ENCODE data around the gene CETP. TPM values are rescaled to one million over a fixed set of nuclear protein-coding genes. Genes with fewer than 3 reads are reported as not detected.
"Not testable (repeated sequence)": the region's sequence is repeated elsewhere in the genome, so short reads cannot be mapped to it uniquely, and the experiment has no call there.

CETP gene
- total RNA-seq, 4 donors from 2014 or later: 0.58 to 2.8 TPM; not detected in 2

DNA sequence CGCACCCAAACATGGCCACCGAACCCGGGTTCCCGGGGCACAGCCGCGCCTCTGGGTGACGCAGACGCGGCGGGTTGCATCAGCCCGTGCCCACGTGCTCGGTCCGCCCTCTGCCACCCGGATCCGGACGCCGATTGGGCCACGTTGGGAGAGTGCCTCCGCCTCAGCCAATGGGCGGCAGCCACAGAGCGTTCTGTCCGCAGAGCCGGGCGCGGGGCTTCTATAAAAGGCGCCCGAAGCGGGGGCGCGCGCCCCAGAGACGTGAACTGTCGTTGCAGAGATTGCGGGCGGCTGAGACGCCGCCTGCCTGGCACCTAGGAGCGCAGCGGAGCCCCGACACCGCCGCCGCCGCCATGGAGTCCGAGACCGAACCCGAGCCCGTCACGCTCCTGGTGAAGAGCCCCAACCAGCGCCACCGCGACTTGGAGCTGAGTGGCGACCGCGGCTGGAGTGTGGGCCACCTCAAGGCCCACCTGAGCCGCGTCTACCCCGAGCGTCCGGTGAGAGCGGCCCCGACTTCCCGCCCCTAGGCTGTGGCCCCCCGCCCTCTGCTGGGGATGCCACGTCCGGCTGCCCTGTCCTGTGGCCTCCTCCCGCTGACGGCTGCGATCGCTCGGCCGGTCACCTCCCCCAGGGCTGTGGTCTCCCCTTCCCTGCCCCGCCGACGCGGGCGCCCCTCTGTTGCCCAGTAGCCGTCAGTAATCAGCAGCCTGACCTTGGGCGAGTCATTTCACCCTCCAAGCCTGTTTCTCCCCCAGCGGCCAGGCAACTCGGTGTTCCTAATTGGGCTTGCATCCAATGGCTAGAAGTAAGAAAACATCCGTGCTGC, 29.6 kb upstream of the CETP start, which contains the start of gene HERPUD1:
Gene HERPUD1 (plus strand): TSS at position 251 of the 829 bp plus-strand sequence. CDS start 103 bp downstream, at position 354.
- intact Hi-C loops (cut with DNase I; ENCODE audit: low total_unique reads): no loop called here
- no peaks in the 10 kb centered on the region for H3K4me1 ChIP-seq
- no peaks in the 10 kb centered on the region for H3K36me3 ChIP-seq
- peak; percentile 97 to 99 for DNase-seq
- H3K27me3 ChIP-seq: no peaks in the 10 kb centered on the region
- H3K27ac ChIP-seq: peak within 1 kb of the TSS; percentile 97 to 98
- H3K9me3 ChIP-seq: no peaks in the 10 kb centered on the region
- peak; percentile 95 to 98 for TF ChIP-seq POLR2A (IDR thresholded peaks at IDR 0.05)
- TF ChIP-seq, protein P1, sequence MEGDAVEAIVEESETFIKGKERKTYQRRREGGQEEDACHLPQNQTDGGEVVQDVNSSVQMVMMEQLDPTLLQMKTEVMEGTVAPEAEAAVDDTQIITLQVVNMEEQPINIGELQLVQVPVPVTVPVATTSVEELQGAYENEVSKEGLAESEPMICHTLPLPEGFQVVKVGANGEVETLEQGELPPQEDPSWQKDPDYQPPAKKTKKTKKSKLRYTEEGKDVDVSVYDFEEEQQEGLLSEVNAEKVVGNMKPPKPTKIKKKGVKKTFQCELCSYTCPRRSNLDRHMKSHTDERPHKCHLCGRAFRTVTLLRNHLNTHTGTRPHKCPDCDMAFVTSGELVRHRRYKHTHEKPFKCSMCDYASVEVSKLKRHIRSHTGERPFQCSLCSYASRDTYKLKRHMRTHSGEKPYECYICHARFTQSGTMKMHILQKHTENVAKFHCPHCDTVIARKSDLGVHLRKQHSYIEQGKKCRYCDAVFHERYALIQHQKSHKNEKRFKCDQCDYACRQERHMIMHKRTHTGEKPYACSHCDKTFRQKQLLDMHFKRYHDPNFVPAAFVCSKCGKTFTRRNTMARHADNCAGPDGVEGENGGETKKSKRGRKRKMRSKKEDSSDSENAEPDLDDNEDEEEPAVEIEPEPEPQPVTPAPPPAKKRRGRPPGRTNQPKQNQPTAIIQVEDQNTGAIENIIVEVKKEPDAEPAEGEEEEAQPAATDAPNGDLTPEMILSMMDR (IDR thresholded peaks at IDR 0.05): peak in 1 of 4 experiments; percentile 21
- peak within 1 kb of the TSS; percentile 95 to 97 for H3K4me3 ChIP-seq

DNA sequence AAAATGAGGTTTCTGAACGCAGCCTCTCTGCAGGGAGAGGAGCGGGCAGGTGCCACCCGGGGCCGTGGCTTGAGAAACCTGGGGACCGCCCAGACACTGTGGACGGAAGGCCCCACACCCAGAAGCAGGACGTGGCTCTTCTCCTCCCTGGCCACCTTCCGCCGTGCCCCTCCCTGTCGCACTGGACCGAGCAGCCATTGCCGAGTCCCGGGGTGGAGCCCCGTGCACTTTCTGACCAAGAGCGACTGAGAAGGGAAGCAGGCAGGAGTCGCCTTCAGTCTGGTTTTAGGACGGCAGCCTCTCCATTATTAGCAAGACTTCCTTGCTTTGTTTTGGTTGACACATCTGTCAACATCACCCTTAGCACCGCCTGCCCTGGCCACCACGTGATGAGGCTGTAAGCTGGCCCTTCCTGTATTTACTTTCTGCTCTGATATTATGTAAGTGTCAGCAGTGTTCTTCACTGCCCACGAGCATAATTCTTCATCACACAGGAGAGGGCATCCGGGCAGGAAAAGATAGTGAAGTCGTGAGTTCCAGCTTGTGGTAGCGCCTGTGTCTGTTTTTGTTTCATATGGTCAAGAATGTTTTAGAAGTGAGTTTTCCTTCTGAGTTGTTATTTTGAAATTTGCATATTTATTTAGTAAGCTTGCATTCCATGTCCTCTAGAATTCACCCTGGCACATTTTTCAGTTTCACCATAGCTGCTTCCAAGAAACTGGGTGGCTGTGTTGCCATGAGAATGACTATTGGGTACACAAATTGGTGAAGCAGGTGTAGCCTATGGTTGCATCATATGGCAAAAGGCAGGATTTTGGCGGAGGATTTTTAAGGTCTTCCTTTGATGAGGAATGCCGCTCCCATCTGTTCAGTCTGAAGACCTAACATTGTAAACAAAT, 28.8 kb upstream of the CETP start:
- Histone ChIP-seq H3K27me3 (no peaks in the 10 kb centered on the region), H3K27ac (peak overlapping the region; percentile 97 to 98), H3K4me1 (no peaks in the 10 kb centered on the region), H3K36me3 (no peaks in the 10 kb centered on the region), H3K9me3 (no peaks in the 10 kb centered on the region), H3K4me3 (peak overlapping the region; percentile 95 to 97)
- intact Hi-C loops (cut with DNase I; ENCODE audit: low total_unique reads): no loop called here
- peak; percentile 64 to 78 for DNase-seq
- peak; percentile 34 to 66 for TF ChIP-seq POLR2A (IDR thresholded peaks at IDR 0.05)
- TF ChIP-seq, protein P1 (IDR thresholded peaks at IDR 0.05): no peak

DNA sequence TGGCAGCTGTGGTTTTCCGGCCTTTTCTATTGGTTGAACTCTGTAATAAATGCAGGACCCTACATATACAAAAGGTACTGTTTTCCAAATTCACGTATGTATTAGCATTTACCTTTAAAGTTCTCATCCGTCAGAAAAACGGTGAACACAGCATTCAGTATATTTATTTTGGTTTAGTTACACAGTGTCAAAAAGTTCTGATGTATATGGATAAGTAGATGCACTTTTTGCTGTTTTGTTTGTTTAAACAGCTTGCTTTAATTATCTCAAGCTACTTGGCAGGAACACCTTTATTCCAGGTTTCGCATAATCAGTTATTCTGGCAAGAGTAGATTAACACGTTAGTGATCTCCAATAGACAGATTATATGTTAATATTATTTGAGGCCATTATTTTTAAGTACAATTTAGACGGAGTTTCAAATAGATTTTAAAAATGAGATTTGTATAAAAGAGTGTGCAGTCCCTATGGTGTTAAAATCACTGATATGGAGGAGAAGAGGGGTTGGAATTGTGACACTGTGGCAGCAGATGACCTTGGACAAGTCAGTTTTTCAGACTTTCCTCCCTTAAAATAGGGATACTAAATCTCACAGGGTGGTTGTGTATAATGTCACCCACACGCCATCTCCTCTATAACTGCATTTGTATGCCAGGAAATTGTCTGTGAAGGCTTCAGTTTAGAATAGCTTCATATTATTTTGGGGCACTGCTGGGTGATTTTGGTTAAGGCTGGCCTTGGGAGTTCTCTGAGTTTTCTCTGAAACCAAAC, 27.7 kb upstream of the CETP start:
- H3K27ac ChIP-seq: peak overlapping the region; percentile 97 to 98
- H3K4me1 ChIP-seq: no peaks in the 10 kb centered on the region
- intact Hi-C loops (cut with DNase I; ENCODE audit: low total_unique reads): no loop called here

DNA sequence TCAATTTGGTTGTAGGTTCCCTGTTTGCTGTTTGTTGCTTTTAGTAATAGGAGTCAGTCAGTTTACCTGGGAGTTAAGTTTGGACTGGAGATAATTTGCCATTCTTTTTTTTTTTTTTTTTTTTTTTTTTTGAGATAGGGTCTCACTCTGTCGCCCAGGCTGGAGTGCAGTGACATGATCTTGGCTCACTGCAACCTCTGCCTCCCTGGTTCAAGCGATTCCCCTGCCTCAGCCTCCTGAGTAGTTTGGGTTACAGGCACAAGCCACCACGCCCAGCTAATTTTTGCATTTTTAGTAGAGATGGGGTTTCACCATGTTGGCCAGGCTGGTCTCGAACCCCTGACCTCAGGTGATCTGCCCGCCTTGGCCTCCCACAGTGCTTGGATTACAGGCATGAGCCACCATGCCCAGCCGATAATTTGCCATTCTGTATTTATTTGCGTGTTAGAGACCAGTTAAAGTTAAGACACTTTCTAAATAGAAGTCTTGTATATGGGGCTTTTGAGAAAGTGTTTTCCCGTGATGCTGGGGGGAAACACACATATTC, 27.1 kb upstream of the CETP start:
- H3K36me3 ChIP-seq; H3K9me3 ChIP-seq; intact Hi-C loops (cut with DNase I; ENCODE audit: low total_unique reads); H3K4me1 ChIP-seq; H3K27me3 ChIP-seq; DNase-seq: not testable (repeated sequence)
- peak overlapping the region in 1 of 2 donors; percentile 97 for H3K27ac ChIP-seq
- peak overlapping the region; percentile 95 to 97 for H3K4me3 ChIP-seq

More for the DNA sequence above, 27.7 kb upstream of the CETP start:
- no peak for DNase-seq
- Histone ChIP-seq H3K36me3 (no peaks in the 10 kb centered on the region), H3K27me3 (no peaks in the 10 kb centered on the region), H3K4me3 (peak overlapping the region; percentile 95 to 97), H3K9me3 (no peaks in the 10 kb centered on the region)
- TF ChIP-seq POLR2A (IDR thresholded peaks at IDR 0.05): no peak
- TF ChIP-seq, protein P1 (IDR thresholded peaks at IDR 0.05): no peak

DNA sequence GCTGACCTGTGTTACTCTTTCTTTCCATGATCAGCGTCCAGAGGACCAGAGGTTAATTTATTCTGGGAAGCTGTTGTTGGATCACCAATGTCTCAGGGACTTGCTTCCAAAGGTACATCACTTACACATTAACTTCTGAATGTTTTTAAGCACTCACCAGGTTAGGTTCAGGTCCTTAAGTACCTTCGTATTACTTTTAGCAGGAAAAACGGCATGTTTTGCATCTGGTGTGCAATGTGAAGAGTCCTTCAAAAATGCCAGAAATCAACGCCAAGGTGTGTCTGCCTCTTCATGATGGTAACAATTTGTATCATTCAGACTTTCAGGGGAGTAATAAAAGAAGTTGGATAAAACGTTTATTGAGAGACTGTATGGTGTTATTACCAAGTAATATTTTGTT, 26.5 kb upstream of the CETP start:
- Histone ChIP-seq H3K27ac (peak overlapping the region in 1 of 2 donors; percentile 97), H3K9me3 (no peaks in the 10 kb centered on the region), H3K36me3 (no peaks in the 10 kb centered on the region), H3K4me3 (peak overlapping the region in 1 of 2 donors; percentile 95), H3K4me1 (no peaks in the 10 kb centered on the region), H3K27me3 (no peaks in the 10 kb centered on the region)
- TF ChIP-seq, protein P1 (IDR thresholded peaks at IDR 0.05): no peak
- TF ChIP-seq POLR2A (IDR thresholded peaks at IDR 0.05): no peak
- intact Hi-C loops (cut with DNase I; ENCODE audit: low total_unique reads): no loop called here
- no peak for DNase-seq

All from uterus (tissue), 4 donors.